Measurements from ENCODE around the gene ZNF655. TPM values are rescaled to one million over a fixed set of nuclear protein-coding genes. Genes with fewer than 3 reads are reported as not detected.

ZNF655 gene
- total and polyA plus RNA-seq, 11 donors, result 26.8 to 48.0 (median 32.8) TPM

GRCh38 chr7:99601656-99602310, 43.3 kb downstream of the ZNF655 start:
- Histone ChIP-seq H3K9me3 (no peaks in the 10 kb centered on the region), H3K27ac (no peak overlapping the region), H3K4me1 (no peaks in the 10 kb centered on the region), H3K4me3 (no peak overlapping the region), H3K36me3 (no peaks in the 10 kb centered on the region), H3K27me3 (no peaks in the 10 kb centered on the region)
- TF ChIP-seq POLR2A (IDR thresholded peaks at IDR 0.05), result no peak
- no peak for TF ChIP-seq CTCF (IDR thresholded peaks at IDR 0.05)
- WGBS, 4 donors, result 62 to 77% (median 66%) methylated on average over 4 to 7 of the region's 7 CpGs
- ATAC-seq, result no peak
- no peak for DNase-seq
- intact Hi-C loops (cut with DNase I), result no loop called here

- Histone ChIP-seq H3K4me3 (no peak overlapping the region), H3K27ac (no peak overlapping the region), H3K36me3 (no peaks in the 10 kb centered on the region), H3K4me1 (no peaks in the 10 kb centered on the region), H3K27me3 (no peaks in the 10 kb centered on the region), H3K9me3 (no peaks in the 10 kb centered on the region)
- intact Hi-C loops (cut with DNase I), result no loop called here
- no peak for TF ChIP-seq POLR2A (IDR thresholded peaks at IDR 0.05)
- no peak for TF ChIP-seq CTCF (IDR thresholded peaks at IDR 0.05)
- no peak for ATAC-seq
- no peak for DNase-seq
- WGBS, 4 donors, result 86 to 92% (median 90%) methylated on average over 7 of the region's 7 CpGs
Observed at GRCh38 chr7:99605527-99605926, 47.1 kb downstream of the ZNF655 start.

- Histone ChIP-seq H3K9me3 (no peaks in the 10 kb centered on the region), H3K36me3 (no peaks in the 10 kb centered on the region), H3K27ac (no peak overlapping the region), H3K27me3 (no peaks in the 10 kb centered on the region), H3K4me3 (no peak overlapping the region), H3K4me1 (no peaks in the 10 kb centered on the region)
- DNase-seq (no peak), ATAC-seq (no peak)
- TF ChIP-seq POLR2A (IDR thresholded peaks at IDR 0.05), result no peak
- no peak for TF ChIP-seq CTCF (IDR thresholded peaks at IDR 0.05)
- intact Hi-C loops (cut with DNase I), result no loop called here
- 68 to 73% (median 69%) methylated on average over 8 of the region's 8 CpGs for WGBS, 4 donors
Observed at GRCh38 chr7:99606531-99606930, 48.1 kb downstream of the ZNF655 start.

GRCh38 chr7:99607548-99607947, 49.1 kb downstream of the ZNF655 start:
- Histone ChIP-seq H3K4me3 (no peak overlapping the region), H3K4me1 (no peaks in the 10 kb centered on the region), H3K36me3 (no peaks in the 10 kb centered on the region), H3K27me3 (no peaks in the 10 kb centered on the region), H3K9me3 (no peaks in the 10 kb centered on the region), H3K27ac (no peak overlapping the region)
- intact Hi-C loops (cut with DNase I), result no loop called here
- DNase-seq, result no peak
- WGBS, 4 donors, result 73 to 82% (median 74%) methylated on average over 9 of the region's 9 CpGs
- TF ChIP-seq POLR2A (IDR thresholded peaks at IDR 0.05), result no peak
- TF ChIP-seq CTCF (IDR thresholded peaks at IDR 0.05), result no peak
- no peak for ATAC-seq

Data from heart left ventricle (tissue), 16 donors.